ENCODE data around the gene TECTB.

TECTB gene

DNA sequence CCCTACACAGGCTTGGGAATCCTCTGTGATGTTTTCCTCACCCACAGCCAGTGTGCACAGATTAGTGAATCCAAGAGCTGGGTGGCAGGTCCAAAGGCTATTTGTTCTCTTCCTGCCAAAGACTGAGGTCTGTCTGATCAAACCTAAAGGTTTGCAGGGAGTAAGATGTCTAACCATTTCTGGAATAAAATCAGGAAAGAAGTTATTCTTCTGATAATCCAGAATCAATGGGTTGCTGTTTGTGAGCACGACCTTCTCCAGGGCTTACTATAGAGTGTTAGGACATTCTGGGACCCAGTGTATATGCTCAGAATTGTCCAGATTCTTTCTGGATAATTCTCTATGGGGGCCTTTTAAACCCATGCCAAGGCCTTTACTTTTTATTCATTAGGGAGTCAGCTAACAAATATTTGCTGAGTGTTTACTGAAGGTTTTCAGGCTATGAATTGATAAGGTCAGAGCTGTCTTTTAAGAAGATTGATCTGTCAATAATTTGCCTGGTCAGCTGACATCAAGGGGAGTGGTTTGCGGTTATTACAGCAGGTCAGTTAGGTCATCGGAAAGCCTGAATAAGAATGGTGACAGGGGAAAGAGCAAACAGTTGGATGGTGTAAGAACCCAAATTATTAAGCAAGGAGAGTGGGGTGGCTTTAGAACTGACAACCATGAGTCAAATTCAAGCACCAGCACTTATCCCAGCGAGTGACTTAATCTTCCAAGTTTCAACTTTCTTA is 7.5 kb upstream of the TECTB start:
- no peak for DNase-seq

GRCh38 chr10:112278871-112279270 is 4.3 kb upstream of the TECTB start:
- no peak for DNase-seq

- DNase-seq, result no peak
Measured at GRCh38 chr10:112279433-112279832, 3.8 kb upstream of the TECTB start.

- DNase-seq, result no peak
Measured at GRCh38 chr10:112280205-112280921, 2.8 kb upstream of the TECTB start.

- no peak for DNase-seq
Measured at GRCh38 chr10:112282086-112282485, 1.1 kb upstream of the TECTB start.

DNA sequence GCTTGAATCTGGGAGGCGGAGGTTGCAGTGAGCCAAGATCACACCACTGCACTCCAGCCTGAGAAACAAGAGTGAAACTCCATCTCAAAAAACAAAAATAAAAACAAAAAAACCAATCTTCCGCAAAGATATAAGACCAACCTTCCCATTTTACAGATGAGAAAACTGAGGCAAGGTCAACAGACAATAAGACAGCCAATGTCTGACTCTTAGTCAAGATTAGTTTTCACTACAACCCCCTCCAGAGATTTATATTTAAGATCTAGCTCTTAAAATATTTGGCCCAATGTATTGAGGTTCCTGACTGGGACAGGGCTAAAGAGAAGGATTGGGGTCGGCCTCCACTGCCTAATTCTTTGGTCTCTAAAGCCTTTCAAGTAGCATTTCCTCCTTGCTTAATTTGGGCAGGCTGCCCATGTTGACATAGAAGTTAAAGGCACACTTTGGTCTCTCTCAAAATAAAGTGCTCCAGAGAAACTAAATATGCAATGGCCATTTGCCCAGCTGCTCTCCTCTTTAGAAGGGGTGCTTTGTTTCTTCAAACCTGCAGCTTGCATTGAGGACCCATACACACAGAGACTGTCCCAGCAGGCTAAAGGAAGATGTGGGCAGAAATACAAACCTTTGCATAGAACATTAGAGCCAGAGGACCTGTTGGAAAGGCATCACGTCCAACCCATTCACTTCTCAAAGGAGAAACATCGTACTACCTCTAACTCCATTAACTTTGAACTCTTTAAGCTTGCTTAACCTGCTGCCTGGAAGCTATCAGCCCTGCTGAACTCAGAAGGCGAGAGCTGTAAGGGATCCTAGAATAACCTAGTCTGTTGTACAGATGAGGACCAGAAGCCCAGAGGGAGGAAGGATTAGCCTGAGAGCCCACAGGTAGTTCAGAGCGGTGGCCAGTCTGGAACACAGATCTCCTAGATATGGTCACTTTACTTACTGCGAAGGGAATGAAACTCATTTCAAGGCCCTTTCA is 3.9 kb downstream of the TECTB start:
- DNase-seq, result no peak

DNA sequence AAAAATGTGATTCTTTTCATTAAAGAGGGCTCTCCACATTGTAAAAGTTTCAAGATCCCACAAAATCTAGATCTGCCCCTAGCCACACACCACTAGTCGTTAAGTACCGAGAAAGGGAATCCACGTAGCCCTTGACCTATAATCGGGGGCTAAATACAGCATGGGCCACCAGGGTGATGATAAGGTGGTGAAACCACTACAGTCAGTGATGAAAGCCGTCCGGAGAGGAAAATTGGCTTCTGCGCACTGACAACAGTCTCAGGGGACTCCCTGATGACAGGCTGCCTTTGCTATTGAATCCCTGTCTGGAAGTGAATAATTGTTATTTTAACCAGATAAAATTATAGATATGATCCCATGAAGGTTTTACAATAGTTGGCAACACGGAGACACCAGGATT is 4.6 kb downstream of the TECTB start:
- DNase-seq, result no peak

DNA sequence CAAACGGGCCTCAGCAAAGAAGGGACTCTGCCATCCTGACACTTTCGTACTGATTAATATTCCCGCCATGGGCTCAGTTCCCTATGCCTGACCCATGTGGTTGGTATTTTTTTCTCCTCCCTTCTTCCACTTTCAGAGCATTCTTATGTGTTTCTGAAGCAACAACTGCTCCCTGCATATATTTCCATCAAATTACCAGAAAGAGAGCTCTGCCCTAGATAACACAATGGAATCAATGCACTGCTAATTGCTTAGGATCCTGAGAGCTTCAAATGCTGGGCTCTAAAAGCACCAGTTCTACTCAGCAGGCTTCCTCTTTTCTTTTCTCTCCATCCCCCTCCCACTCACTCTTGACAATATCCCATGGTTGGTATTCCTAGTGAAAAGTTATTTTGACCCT is 5.3 kb downstream of the TECTB start:
- DNase-seq, result no peak

DNA sequence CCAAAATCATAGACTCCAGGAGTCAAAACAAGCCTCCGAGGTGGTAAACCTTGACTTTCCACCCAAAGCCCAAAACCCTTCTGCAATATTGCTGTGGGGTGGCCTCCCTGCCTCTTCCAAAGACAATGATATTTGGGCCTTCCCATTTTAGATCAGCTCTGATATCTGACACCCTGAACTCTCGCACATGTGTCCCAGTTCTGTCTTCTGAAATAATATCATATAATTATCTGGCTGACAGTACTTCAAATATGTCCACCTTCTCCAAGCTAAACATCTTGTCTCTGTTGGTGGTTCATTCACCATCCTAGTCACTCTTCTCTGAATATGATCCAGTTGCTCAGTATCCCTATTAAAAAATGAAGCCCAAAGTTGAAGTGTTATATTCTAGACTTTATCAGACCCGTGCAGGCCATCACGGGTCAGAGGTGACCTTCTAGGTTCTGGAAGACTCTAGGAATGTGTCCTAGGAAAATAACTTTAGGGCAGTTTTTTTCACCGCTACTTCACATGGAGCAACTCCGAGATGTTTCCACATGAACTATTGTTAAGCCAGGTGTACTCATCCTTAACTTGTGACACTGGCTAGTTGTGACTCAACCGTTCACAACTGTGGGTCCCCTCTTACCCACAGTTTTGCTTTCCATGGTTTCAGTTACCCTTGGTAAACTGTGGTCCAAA is 6.3 kb downstream of the TECTB start:
- no peak for DNase-seq

GRCh38 chr10:112290054-112290373 is 6.8 kb downstream of the TECTB start:
- no peak for DNase-seq

- DNase-seq, result no peak
Measured at GRCh38 chr10:112294169-112294568, 11.0 kb downstream of the TECTB start.

DNA sequence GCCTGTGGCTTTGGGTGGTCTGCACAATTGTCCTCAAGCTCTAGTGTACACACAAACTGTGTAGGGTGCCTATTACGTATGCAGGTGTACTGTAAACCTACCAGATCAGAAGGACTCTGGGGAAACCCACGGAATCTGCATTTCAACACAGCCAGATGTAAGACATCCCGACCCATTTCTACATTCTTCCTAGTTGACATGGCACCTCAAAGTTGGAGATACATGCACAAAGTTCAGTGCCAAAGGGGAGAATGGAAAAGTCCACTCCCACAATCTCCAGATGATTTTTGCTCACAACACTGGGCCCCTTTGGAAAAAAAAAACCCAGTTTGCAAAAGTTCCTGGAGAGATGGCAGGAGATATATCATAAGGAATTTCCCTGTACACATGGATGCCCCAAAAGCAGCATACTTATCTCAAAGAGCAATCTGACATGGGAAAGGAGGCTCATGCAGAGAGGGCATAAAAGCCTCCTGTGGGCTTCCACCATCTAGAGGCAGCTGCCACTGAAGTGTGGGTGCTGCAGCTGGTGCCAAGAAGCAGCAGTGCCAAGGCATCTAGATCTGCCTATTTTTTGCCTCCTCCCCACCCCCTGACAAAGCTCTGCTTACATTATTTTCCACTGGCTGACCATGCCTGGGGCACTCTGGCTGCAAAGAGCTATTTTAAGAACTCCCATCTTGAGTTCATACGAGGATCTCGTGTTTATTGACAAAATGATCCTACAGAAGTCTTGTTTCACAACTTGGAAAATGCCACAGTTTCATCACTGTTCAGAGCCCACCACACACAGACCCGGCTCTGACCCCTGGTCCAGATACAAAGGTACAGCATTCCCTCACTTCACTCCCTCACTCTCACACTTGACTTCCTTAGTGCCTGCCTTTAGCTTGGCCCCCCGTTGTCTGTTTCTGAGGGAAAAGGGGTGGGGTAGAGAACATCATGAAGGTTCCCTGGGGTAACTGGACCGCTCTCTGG is 12.9 kb downstream of the TECTB start:
- DNase-seq, result no peak

GRCh38 chr10:112296908-112297331 is 13.7 kb downstream of the TECTB start:
- no peak for DNase-seq

DNA sequence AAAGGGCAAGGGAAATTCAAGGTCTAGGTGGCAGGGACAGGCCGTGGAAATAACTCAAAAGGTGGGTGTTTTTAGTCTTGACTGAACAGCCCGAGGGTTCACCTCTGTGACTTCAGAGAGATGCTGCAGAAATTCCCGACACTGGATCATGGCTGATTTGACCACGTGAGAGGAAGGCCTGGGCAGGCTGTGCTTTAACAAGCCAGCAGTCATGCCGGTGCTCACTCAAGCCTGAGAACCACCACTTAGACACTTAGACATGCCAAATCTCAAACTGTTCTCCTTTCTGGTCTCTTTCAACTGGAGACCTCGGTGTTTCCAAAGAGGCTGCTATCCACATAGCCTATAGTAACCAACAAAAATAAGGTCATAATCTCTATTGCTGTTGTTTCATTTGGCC is 15.4 kb downstream of the TECTB start:
- DNase-seq, result no peak

DNA sequence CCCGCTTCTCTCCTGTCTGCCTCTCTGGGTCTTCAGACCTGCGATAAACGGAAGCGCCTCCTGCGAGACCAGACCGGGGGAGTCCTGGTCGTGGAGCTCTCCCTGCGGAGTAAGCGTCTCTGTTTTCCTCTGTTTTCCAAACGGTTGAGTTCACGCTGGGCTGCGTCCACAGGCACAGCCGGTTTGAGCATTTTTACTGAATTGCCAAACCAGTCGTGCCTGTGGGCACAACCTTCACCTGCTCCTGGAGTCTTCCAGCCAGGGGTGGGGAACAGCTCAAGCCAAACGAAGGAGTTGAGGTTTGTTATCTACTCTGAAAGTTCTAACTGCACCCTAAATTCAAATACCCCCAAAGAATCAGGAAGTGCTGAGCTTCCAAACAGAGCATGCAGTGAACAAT is 16.3 kb downstream of the TECTB start:
- no peak for DNase-seq

DNA sequence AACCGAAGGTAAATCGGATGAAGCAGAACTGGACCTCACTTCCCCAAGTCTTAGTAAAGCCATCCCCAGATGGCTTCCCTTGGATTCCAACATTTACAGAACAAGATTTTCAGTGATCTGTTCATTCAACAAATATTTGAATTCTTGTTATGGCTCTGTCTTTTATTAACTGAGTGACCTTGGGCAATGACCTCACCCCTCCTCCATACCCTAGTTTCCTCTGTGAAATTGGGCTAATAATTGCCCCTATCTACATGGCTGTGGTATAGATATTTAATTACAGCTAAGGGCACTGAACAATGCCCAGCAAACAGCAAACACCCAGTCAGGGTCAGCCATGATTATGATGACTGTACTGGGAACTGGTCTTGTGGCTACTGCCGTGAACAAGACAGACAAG is 19.1 kb downstream of the TECTB start:
- no peak for DNase-seq

GRCh38 chr10:112303528-112303927 is 20.3 kb downstream of the TECTB start:
- DNase-seq, result no peak

- no peak for DNase-seq
Measured at GRCh38 chr10:112304267-112304859, 21.2 kb downstream of the TECTB start.

DNA sequence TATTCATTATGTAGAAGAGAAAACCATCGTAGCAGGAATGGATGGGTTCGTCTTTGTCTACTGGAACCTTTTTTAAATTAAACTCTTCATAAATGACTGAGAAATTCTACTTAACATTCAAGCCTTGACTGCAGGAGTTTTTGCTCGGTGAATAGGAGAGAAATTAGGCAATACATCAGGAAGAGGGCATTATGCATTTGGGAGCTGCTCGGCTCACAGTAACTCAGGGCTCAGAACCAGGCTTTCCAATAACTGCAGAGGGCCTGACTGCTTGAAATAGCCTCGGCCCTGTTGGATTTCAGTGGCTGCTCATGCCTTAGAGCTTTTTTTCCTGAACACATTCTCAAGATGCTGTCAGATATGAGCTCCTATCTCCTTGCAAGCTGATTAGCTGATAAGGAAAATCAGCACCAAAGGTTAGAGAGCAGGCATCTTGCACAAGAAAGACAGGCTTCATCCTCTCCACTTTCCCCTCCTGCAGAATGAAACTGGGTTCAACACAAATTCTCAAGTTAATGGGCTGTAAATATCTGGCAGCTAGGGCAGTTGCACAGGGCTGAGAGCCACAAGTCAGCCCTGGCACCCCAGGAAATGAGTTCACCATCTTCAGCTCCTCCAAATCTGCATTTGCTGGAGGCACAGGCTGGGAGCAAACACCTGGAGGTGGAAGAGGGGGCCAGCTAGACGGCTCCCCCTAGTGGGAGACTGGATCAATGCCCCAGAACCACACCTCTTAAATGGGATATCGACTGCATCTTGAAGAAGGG is 24.3 kb downstream of the TECTB start:
- peak; percentile 61 for DNase-seq

DNA sequence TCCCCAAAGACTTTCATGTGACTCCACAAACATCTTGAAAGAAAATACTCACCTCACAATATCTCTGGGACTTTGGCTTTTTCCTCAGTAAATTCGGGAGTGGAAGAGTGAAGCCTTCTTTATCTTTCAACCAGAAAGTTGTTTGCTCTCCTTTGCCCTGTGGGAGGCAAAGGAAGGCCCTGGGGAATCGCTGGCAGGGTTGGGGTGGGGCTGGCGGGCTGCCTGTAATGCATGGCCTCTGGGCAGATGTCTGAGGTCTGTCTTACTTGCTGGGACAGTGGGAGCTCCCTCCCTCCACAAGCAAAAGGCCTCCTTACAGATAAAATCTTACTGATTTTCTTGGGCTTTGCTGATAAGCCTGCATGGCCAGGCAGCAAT is 24.9 kb downstream of the TECTB start:
- no peak for DNase-seq

DNA sequence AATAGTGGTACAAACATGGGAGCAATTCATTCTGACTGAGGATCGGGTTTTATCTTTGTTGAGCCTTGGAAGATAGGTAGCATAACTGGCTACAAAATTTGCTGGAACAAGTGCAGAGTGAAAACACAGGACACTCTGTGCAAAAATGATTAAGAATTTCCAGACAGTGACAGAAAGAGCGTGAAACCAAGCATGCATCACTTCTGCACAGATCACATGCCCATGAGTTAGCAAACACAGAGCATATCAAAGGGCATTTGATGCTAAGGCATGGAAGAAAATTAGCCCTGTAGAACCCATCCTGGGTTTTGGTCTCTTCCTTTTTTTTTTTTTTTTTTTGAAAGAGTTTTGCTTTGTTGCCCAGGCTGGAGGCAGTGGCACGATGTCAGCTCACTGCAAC is 28.3 kb downstream of the TECTB start:
- DNase-seq, result no peak
